GM18858 (cell line): ENCODE data around the gene HPSE2.
"Not testable (repeated sequence)": the region's sequence is repeated elsewhere in the genome, so short reads cannot be mapped to it uniquely, and the experiment has no call there.

Experiments
- ATAC-seq: cut with Tn5 transposase; IDR thresholded peaks from one replicate; pipeline ENCODE4 v1.9.1; 2021; ENCODE audit not compliant: unreplicated experiment

Gene HPSE2

GRCh38 chr10:98921316-98921715 lies 314.3 kb downstream of the HPSE2 start:
- ATAC-seq, result no peak

GRCh38 chr10:98920807-98921206 lies 314.8 kb downstream of the HPSE2 start:
- no peak for ATAC-seq

GRCh38 chr10:98920360-98920759 lies 315.3 kb downstream of the HPSE2 start:
- no peak for ATAC-seq

- no peak for ATAC-seq
Measured at GRCh38 chr10:98919899-98920298, 315.8 kb downstream of the HPSE2 start.

GRCh38 chr10:98917828-98918227 lies 317.8 kb downstream of the HPSE2 start:
- ATAC-seq, result no peak

GRCh38 chr10:98916526-98917125 lies 319.0 kb downstream of the HPSE2 start:
- ATAC-seq, result no peak

- no peak for ATAC-seq
Measured at GRCh38 chr10:98915911-98916310, 319.7 kb downstream of the HPSE2 start.

GRCh38 chr10:98910546-98910945 lies 325.1 kb downstream of the HPSE2 start:
- ATAC-seq, result no peak

- ATAC-seq, result no peak
Measured at GRCh38 chr10:98910048-98910447, 325.6 kb downstream of the HPSE2 start.

- ATAC-seq, result no peak
Measured at GRCh38 chr10:98908868-98909267, 326.8 kb downstream of the HPSE2 start.

- ATAC-seq, result not testable (repeated sequence)
Measured at GRCh38 chr10:98908247-98908646, 327.4 kb downstream of the HPSE2 start.

GRCh38 chr10:98901441-98902110 lies 334.1 kb downstream of the HPSE2 start:
- no peak for ATAC-seq

GRCh38 chr10:98899018-98899417 lies 336.6 kb downstream of the HPSE2 start:
- ATAC-seq, result no peak

- no peak for ATAC-seq
Measured at GRCh38 chr10:98892523-98892922, 343.1 kb downstream of the HPSE2 start.

GRCh38 chr10:98886686-98887085 lies 349.0 kb downstream of the HPSE2 start:
- ATAC-seq, result no peak

GRCh38 chr10:98885378-98885777 lies 350.3 kb downstream of the HPSE2 start:
- ATAC-seq, result no peak

GRCh38 chr10:98881789-98882188 lies 353.9 kb downstream of the HPSE2 start:
- ATAC-seq, result no peak

- no peak for ATAC-seq
Measured at GRCh38 chr10:98880971-98881370, 354.7 kb downstream of the HPSE2 start.

- no peak for ATAC-seq
Measured at GRCh38 chr10:98878921-98879320, 356.7 kb downstream of the HPSE2 start.

GRCh38 chr10:98878418-98878817 lies 357.2 kb downstream of the HPSE2 start:
- no peak for ATAC-seq

- no peak for ATAC-seq
Measured at GRCh38 chr10:98861962-98862361, 373.7 kb downstream of the HPSE2 start.

- ATAC-seq, result no peak
Measured at GRCh38 chr10:98858525-98858924, 377.1 kb downstream of the HPSE2 start.
